ENCODE results near the gene CAMSAP1.

DNA sequence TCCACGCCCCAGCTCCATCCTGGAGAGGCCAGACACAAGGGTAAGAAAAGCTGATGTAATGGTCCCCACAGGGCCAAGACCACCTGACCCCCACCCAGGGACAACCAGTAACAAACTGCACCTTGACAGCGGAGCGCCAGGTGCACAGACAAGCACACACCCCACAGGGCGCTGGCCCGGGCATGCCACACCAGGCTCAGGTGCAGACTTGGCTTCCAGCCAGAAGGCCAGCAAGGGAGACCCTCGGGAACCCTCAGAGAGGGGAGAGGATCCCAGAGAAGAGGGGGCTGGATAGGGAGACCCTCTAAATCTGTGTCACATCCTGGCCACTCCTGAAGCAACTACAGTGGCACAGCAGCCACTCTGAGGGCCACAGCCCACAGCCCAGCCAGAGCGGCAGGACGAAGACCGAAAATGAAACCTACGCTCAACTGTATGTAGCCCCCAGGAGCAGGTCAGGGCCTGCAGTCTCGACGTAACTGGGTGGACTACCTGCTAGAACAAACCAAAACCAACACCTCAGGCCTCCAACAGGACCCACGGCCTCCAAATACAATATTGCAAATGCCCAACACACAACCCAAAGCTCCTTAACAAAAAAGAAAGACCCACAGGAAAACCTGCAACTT lies 18.5 kb downstream of the CAMSAP1 start:
- TF ChIP-seq, protein P1, sequence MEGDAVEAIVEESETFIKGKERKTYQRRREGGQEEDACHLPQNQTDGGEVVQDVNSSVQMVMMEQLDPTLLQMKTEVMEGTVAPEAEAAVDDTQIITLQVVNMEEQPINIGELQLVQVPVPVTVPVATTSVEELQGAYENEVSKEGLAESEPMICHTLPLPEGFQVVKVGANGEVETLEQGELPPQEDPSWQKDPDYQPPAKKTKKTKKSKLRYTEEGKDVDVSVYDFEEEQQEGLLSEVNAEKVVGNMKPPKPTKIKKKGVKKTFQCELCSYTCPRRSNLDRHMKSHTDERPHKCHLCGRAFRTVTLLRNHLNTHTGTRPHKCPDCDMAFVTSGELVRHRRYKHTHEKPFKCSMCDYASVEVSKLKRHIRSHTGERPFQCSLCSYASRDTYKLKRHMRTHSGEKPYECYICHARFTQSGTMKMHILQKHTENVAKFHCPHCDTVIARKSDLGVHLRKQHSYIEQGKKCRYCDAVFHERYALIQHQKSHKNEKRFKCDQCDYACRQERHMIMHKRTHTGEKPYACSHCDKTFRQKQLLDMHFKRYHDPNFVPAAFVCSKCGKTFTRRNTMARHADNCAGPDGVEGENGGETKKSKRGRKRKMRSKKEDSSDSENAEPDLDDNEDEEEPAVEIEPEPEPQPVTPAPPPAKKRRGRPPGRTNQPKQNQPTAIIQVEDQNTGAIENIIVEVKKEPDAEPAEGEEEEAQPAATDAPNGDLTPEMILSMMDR (IDR thresholded peaks at IDR 0.05), result no peak
- no peak for TF ChIP-seq POLR2A (IDR thresholded peaks at IDR 0.05)
- no peak for TF ChIP-seq EP300 (IDR thresholded peaks at IDR 0.05)
- TF ChIP-seq POLR2AphosphoS5 (IDR thresholded peaks at IDR 0.05), result no peak
